Thyroid gland (tissue), 4 donors: ENCODE measurements around the gene C10orf105. TPM values are rescaled to one million over a fixed set of nuclear protein-coding genes. Genes with fewer than 3 reads are reported as not detected.

Experiments used
- DNase-seq, 2 donors: peaks; one replicate each; pipeline ENCODE4 v3.0.0-alpha.2; 2019
- H3K27ac ChIP-seq, 3 donors: fragments of 200-600 bp; sonication (generic); 1 replicate in 2 of 3; 2 replicates in 1 of 3; pipeline ENCODE4 v1.5.1; 2016 to 2019; ENCODE audit warnings: mild to moderate bottlenecking in 1 of 3, moderate library complexity in 1 of 3
- H3K27me3 ChIP-seq: fragments of 200-600 bp; sonication (generic); one replicate; pipeline ENCODE4 v1.5.1; 2019
- H3K36me3 ChIP-seq, 2 donors: fragments of 200-600 bp; sonication (generic); one replicate each; pipeline ENCODE4 v1.5.1; 2016 to 2019
- H3K4me1 ChIP-seq, 2 donors: fragments of 200-600 bp; sonication (generic); one replicate each; pipeline ENCODE4 v1.5.1; 2017 to 2019
- H3K4me3 ChIP-seq, 3 donors: fragments of 200-600 bp; sonication (generic); replicated peaks in 1 of 3; 1 replicate in 2 of 3; 2 replicates in 1 of 3; pipeline ENCODE4 v1.5.1; 2016; ENCODE audit warnings: mild to moderate bottlenecking in 1 of 3
- H3K9me3 ChIP-seq: fragments of 200-600 bp; sonication (generic); one replicate; pipeline ENCODE4 v1.5.1; 2017
- POLR2A ChIP-seq, 2 donors: fragments of 450-650 bp; IDR thresholded peaks; one replicate each; pipeline ENCODE4 v1.6.1; 2017; ENCODE audit warnings: antibody characterized with exemption in 2 of 2, mild to moderate bottlenecking in 2 of 2, moderate library complexity in 1 of 2
- WGBS, 2 donors: methylation state at CpG; one replicate each; pipeline ENCODE4 v1.1.5; 2017; 5-methylcytosine and 5-hydroxymethylcytosine counted together
- intact Hi-C: fragments of 100-400 bp; cut with DNase I; formaldehyde crosslinking; loops from one replicate; pipeline ENCODE4 v1.15.1; 2023
- total RNA-seq, 4 donors: library from RNA; depleted of rRNA; stranded (reverse); fragments of >200 nt; gene quantifications; one replicate each; pipeline ENCODE4 v1.2.3, GENCODE V29; 2016
- TF ChIP-seq, protein P1 (sequence below), 6 experiments: fragments of 200-600 bp in 3 of 6; fragments of 450-650 bp in 3 of 6; sonication (generic) in 3 of 6; IDR thresholded peaks; one replicate each; pipeline ENCODE4 v1.5.1; 2016 to 2019; ENCODE audit warnings: antibody characterized with exemption in 6 of 6, mild to moderate bottlenecking in 2 of 6, inconsistent platforms in 1 of 6, moderate library complexity in 1 of 6

The C10orf105 gene
- total RNA-seq, 4 donors from 2014 or later: not detected

DNA sequence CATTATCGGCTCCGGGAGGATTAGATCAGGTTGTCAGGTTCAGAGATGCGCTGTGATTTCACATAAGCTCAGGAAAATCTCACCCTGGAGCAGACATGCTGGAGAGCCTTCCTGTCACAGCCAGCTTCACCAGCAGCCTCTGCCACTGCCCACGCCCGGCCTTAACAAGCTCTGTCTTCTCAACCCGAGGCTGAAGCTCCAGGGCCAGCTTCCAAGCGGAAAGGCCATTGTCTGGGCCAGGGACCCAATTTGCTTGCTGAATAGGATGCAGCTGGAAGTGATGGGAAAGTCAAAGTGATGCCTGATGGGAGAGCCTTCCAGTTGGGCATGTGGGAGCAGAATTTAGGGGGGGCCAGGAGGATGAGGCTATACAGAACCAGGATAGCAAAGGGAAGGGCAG, 36.3 kb downstream of the C10orf105 start:
- no peak for TF ChIP-seq POLR2A (IDR thresholded peaks at IDR 0.05)
- TF ChIP-seq, protein P1, sequence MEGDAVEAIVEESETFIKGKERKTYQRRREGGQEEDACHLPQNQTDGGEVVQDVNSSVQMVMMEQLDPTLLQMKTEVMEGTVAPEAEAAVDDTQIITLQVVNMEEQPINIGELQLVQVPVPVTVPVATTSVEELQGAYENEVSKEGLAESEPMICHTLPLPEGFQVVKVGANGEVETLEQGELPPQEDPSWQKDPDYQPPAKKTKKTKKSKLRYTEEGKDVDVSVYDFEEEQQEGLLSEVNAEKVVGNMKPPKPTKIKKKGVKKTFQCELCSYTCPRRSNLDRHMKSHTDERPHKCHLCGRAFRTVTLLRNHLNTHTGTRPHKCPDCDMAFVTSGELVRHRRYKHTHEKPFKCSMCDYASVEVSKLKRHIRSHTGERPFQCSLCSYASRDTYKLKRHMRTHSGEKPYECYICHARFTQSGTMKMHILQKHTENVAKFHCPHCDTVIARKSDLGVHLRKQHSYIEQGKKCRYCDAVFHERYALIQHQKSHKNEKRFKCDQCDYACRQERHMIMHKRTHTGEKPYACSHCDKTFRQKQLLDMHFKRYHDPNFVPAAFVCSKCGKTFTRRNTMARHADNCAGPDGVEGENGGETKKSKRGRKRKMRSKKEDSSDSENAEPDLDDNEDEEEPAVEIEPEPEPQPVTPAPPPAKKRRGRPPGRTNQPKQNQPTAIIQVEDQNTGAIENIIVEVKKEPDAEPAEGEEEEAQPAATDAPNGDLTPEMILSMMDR (IDR thresholded peaks at IDR 0.05): no peak

DNA sequence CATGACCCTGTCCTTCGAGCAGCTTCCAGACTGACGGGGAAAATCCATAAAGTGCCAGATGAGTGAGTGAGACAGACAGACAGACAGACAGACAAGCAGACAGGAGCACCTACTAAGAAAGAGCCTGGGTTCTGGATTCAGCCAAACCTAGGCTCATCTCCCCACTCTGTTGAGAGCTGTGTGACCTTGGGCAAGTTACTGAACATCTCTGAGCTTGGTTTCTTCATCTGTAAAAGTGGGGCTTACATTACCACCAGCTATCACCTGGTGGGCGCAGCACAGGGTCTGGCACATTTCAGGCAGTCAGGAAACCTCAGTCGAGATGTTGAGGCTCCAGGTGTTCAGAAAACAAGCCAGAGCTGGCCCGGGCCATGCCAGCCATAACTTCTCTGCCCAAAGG, 37.6 kb downstream of the C10orf105 start:
- Histone ChIP-seq H3K9me3 (no peaks in the 10 kb centered on the region), H3K4me3 (no peak overlapping the region), H3K36me3 (no peaks in the 10 kb centered on the region), H3K27me3 (no peaks in the 10 kb centered on the region), H3K4me1 (peaks cover 0 to 4% of the 10 kb centered on the region in 2 donors), H3K27ac (no peak overlapping the region)
- intact Hi-C loops: no loop called here
- no peak for DNase-seq
- no peak for TF ChIP-seq POLR2A (IDR thresholded peaks at IDR 0.05)
- TF ChIP-seq, protein P1 (IDR thresholded peaks at IDR 0.05): no peak
- 86 to 89% methylated on average over 3 to 5 of the region's 5 CpGs for WGBS, 2 donors

More for the DNA sequence above, 36.3 kb downstream of the C10orf105 start:
- no peak for DNase-seq
- Histone ChIP-seq H3K4me3 (no peak overlapping the region), H3K4me1 (peaks cover 0 to 4% of the 10 kb centered on the region in 2 donors), H3K27ac (no peak overlapping the region), H3K9me3 (no peaks in the 10 kb centered on the region), H3K27me3 (no peaks in the 10 kb centered on the region), H3K36me3 (no peaks in the 10 kb centered on the region)
- WGBS, 2 donors: 57 to 76% methylated on average over 6 to 7 of the region's 7 CpGs
- intact Hi-C loops: no loop called here

DNA sequence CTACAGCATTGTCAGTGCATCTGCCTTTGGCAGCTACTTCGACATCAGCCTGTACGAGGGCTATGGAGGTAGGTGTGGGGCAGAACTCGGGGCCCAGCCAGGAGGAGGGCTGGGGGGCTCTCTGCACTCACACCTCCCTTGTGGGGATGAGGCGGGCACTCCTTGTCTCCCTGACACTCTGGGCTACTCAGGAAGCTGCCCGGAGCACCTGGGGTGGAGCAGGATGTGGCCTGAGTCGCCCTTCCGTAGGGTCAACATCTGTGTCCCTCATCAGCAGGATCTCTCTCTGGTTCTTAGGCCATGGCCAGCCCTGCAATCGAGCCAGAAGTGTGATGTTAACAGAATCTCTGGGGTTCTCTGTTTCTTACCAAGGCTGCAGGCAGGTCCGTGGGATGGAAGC, 40.2 kb downstream of the C10orf105 start:
- Histone ChIP-seq H3K4me1 (peaks cover 0 to 4% of the 10 kb centered on the region in 2 donors), H3K36me3 (no peaks in the 10 kb centered on the region), H3K27me3 (no peaks in the 10 kb centered on the region), H3K4me3 (no peak overlapping the region), H3K27ac (no peak overlapping the region), H3K9me3 (no peaks in the 10 kb centered on the region)
- intact Hi-C loops: no loop called here
- DNase-seq: no peak
- TF ChIP-seq, protein P1 (IDR thresholded peaks at IDR 0.05): no peak
- TF ChIP-seq POLR2A (IDR thresholded peaks at IDR 0.05): no peak
- WGBS, 2 donors: 68 to 78% methylated on average over 6 to 9 of the region's 9 CpGs

DNA sequence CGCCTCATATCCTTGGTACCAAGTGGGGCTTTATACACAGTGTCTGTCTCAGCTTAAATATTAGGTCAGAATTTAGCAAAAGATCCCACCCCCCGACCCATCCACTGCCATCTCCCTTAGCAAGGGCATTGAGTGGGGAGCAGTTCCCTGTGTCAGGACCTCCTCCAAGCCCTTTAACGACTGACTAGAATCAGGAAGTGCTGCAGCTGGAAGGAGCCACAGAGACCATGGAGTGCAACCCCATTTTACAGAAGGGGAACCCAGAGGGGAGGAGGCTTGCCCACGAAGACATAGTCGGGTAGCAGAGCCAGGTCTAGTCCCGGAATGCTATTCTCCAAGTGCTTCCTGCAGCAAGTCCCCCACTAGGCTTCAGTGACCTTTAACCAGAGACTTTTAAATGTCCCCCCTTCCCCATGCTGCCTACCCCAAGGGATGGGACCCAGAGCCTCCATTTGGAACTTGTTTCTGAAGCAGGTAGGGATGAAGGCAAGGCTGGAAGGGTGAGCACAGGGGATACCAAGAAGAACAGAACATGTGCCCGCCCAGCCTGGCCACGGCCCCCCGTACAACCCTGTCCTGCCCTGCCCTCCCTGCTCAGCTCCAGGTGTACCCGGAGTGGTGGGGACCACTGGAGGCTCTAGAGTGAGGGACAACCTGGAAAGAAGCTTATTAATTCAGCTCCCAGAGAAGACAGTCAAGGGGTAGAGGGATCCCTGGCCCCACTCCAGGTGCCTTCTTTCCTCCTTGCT, 41.3 kb downstream of the C10orf105 start:
- WGBS, 2 donors: 71 to 87% methylated on average over 8 to 10 of the region's 10 CpGs
- TF ChIP-seq, protein P1 (IDR thresholded peaks at IDR 0.05): no peak
- no peak for TF ChIP-seq POLR2A (IDR thresholded peaks at IDR 0.05)
- no peak overlapping the region for H3K4me3 ChIP-seq

DNA sequence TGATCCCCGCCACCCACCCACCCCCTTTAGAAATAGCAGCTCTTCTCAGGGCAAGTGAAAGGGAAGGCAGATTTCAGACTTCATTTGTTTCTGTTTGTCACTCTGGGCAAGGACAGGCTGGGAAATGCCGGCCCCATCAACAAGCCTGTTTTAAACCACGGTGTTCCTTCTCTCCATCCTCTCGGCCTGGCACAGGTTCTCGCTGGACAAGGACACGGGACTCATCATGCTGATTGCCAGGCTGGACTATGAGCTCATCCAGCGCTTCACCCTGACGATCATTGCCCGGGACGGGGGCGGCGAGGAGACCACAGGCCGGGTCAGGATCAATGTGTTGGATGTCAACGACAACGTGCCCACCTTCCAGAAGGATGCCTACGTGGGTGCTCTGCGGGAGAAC, 42.3 kb downstream of the C10orf105 start:
- no peak for TF ChIP-seq POLR2A (IDR thresholded peaks at IDR 0.05)
- TF ChIP-seq, protein P1 (IDR thresholded peaks at IDR 0.05): no peak
- 92 to 94% methylated on average over 14 to 17 of the region's 17 CpGs for WGBS, 2 donors

More for the DNA sequence above, 41.3 kb downstream of the C10orf105 start:
- Histone ChIP-seq H3K36me3 (no peaks in the 10 kb centered on the region), H3K27me3 (no peaks in the 10 kb centered on the region), H3K9me3 (no peaks in the 10 kb centered on the region), H3K27ac (no peak overlapping the region), H3K4me1 (peaks cover 0 to 4% of the 10 kb centered on the region in 2 donors)
- no peak for DNase-seq
- intact Hi-C loops: no loop called here

More for the DNA sequence above, 42.3 kb downstream of the C10orf105 start:
- Histone ChIP-seq H3K27ac (no peak overlapping the region), H3K27me3 (no peaks in the 10 kb centered on the region), H3K4me3 (no peak overlapping the region), H3K9me3 (no peaks in the 10 kb centered on the region), H3K36me3 (no peaks in the 10 kb centered on the region), H3K4me1 (peaks cover 0 to 4% of the 10 kb centered on the region in 2 donors)
- DNase-seq: no peak
- intact Hi-C loops: no loop called here
